ENCODE data around the gene RGS6.

RGS6 gene

GRCh38 chr14:72573725-72574417, 641.6 kb downstream of the RGS6 start:
- Histone ChIP-seq H3K27ac (ENCODE audit: low read depth, low read length) (no peak overlapping the region), H3K4me3 (ENCODE audit: low read depth, low read length) (no peak overlapping the region), H3K27me3 (ENCODE audit: insufficient read depth, low read length) (peaks cover 27% of the 10 kb centered on the region), H3K36me3 (ENCODE audit: insufficient read depth, low read length) (no peaks in the 10 kb centered on the region), H2AFZ (ENCODE audit: low read length, unreplicated experiment) (no peak overlapping the region), H3K4me1 (ENCODE audit: control insufficient read depth, insufficient read depth, low read length, unreplicated experiment) (no peaks in the 10 kb centered on the region), H3K79me2 (ENCODE audit: control insufficient read depth, insufficient read depth, low read length, unreplicated experiment) (no peaks in the 10 kb centered on the region)

GRCh38 chr14:72574715-72575114, 642.5 kb downstream of the RGS6 start:
- no peaks in the 10 kb centered on the region for H3K36me3 ChIP-seq (ENCODE audit: insufficient read depth, low read length)
- peaks cover 29% of the 10 kb centered on the region for H3K27me3 ChIP-seq (ENCODE audit: insufficient read depth, low read length)

GRCh38 chr14:72576258-72576657, 644.0 kb downstream of the RGS6 start:
- Histone ChIP-seq H3K27me3 (ENCODE audit: insufficient read depth, low read length) (peaks cover 35% of the 10 kb centered on the region), H3K79me2 (ENCODE audit: control insufficient read depth, insufficient read depth, low read length, unreplicated experiment) (no peaks in the 10 kb centered on the region), H3K4me1 (ENCODE audit: control insufficient read depth, insufficient read depth, low read length, unreplicated experiment) (no peaks in the 10 kb centered on the region), H3K36me3 (ENCODE audit: insufficient read depth, low read length) (no peaks in the 10 kb centered on the region), H2AFZ (ENCODE audit: low read length, unreplicated experiment) (no peak overlapping the region), H3K27ac (ENCODE audit: low read depth, low read length) (no peak overlapping the region), H3K4me3 (ENCODE audit: low read depth, low read length) (no peak overlapping the region)

More at GRCh38 chr14:72574715-72575114, 642.5 kb downstream of the RGS6 start:
- no peak overlapping the region for H2AFZ ChIP-seq (ENCODE audit: low read length, unreplicated experiment)
- H3K4me1 ChIP-seq (ENCODE audit: control insufficient read depth, insufficient read depth, low read length, unreplicated experiment), result no peaks in the 10 kb centered on the region
- no peak overlapping the region for H3K27ac ChIP-seq (ENCODE audit: low read depth, low read length)
- no peaks in the 10 kb centered on the region for H3K79me2 ChIP-seq (ENCODE audit: control insufficient read depth, insufficient read depth, low read length, unreplicated experiment)
- no peak overlapping the region for H3K4me3 ChIP-seq (ENCODE audit: low read depth, low read length)

GRCh38 chr14:72577521-72577920, 645.3 kb downstream of the RGS6 start:
- Histone ChIP-seq H3K4me1 (ENCODE audit: control insufficient read depth, insufficient read depth, low read length, unreplicated experiment) (no peaks in the 10 kb centered on the region), H3K27ac (ENCODE audit: low read depth, low read length) (no peak overlapping the region), H2AFZ (ENCODE audit: low read length, unreplicated experiment) (no peak overlapping the region), H3K79me2 (ENCODE audit: control insufficient read depth, insufficient read depth, low read length, unreplicated experiment) (no peaks in the 10 kb centered on the region), H3K36me3 (ENCODE audit: insufficient read depth, low read length) (no peaks in the 10 kb centered on the region), H3K27me3 (ENCODE audit: insufficient read depth, low read length) (peaks cover 35% of the 10 kb centered on the region), H3K4me3 (ENCODE audit: low read depth, low read length) (no peak overlapping the region)

GRCh38 chr14:72578514-72578913, 646.3 kb downstream of the RGS6 start:
- H2AFZ ChIP-seq (ENCODE audit: low read length, unreplicated experiment), result no peak overlapping the region
- no peaks in the 10 kb centered on the region for H3K36me3 ChIP-seq (ENCODE audit: insufficient read depth, low read length)
- no peak overlapping the region for H3K4me3 ChIP-seq (ENCODE audit: low read depth, low read length)
- no peaks in the 10 kb centered on the region for H3K4me1 ChIP-seq (ENCODE audit: control insufficient read depth, insufficient read depth, low read length, unreplicated experiment)
- H3K79me2 ChIP-seq (ENCODE audit: control insufficient read depth, insufficient read depth, low read length, unreplicated experiment), result no peaks in the 10 kb centered on the region
- H3K27ac ChIP-seq (ENCODE audit: low read depth, low read length), result no peak overlapping the region
- peaks cover 35% of the 10 kb centered on the region for H3K27me3 ChIP-seq (ENCODE audit: insufficient read depth, low read length)

GRCh38 chr14:72582582-72582981, 650.4 kb downstream of the RGS6 start:
- Histone ChIP-seq H3K27me3 (ENCODE audit: insufficient read depth, low read length) (peaks cover 36% of the 10 kb centered on the region), H3K27ac (ENCODE audit: low read depth, low read length) (no peak overlapping the region), H3K79me2 (ENCODE audit: control insufficient read depth, insufficient read depth, low read length, unreplicated experiment) (no peaks in the 10 kb centered on the region), H2AFZ (ENCODE audit: low read length, unreplicated experiment) (no peak overlapping the region), H3K36me3 (ENCODE audit: insufficient read depth, low read length) (no peaks in the 10 kb centered on the region), H3K4me3 (ENCODE audit: low read depth, low read length) (no peak overlapping the region), H3K4me1 (ENCODE audit: control insufficient read depth, insufficient read depth, low read length, unreplicated experiment) (no peaks in the 10 kb centered on the region)

- H3K4me3 ChIP-seq (ENCODE audit: low read depth, low read length), result no peak overlapping the region
- no peak overlapping the region for H3K27ac ChIP-seq (ENCODE audit: low read depth, low read length)
- H3K36me3 ChIP-seq (ENCODE audit: insufficient read depth, low read length), result no peaks in the 10 kb centered on the region
- H2AFZ ChIP-seq (ENCODE audit: low read length, unreplicated experiment), result no peak overlapping the region
- no peaks in the 10 kb centered on the region for H3K79me2 ChIP-seq (ENCODE audit: control insufficient read depth, insufficient read depth, low read length, unreplicated experiment)
- no peaks in the 10 kb centered on the region for H3K4me1 ChIP-seq (ENCODE audit: control insufficient read depth, insufficient read depth, low read length, unreplicated experiment)
- peaks cover 26% of the 10 kb centered on the region; the same call in 1 of the 2 replicates for H3K27me3 ChIP-seq (ENCODE audit: insufficient read depth, low read length)
Observed at GRCh38 chr14:72583316-72584272, 651.4 kb downstream of the RGS6 start.

- H3K79me2 ChIP-seq (ENCODE audit: control insufficient read depth, insufficient read depth, low read length, unreplicated experiment), result no peaks in the 10 kb centered on the region
- H3K27ac ChIP-seq (ENCODE audit: low read depth, low read length), result no peak overlapping the region
- H2AFZ ChIP-seq (ENCODE audit: low read length, unreplicated experiment), result no peak overlapping the region
- H3K36me3 ChIP-seq (ENCODE audit: insufficient read depth, low read length), result no peaks in the 10 kb centered on the region
- H3K4me1 ChIP-seq (ENCODE audit: control insufficient read depth, insufficient read depth, low read length, unreplicated experiment), result no peaks in the 10 kb centered on the region
- H3K27me3 ChIP-seq (ENCODE audit: insufficient read depth, low read length), result peaks cover 10% of the 10 kb centered on the region; the same call in 1 of the 2 replicates
- H3K4me3 ChIP-seq (ENCODE audit: low read depth, low read length), result no peak overlapping the region
Observed at GRCh38 chr14:72588521-72588920, 656.3 kb downstream of the RGS6 start.

- no peaks in the 10 kb centered on the region for H3K4me1 ChIP-seq (ENCODE audit: control insufficient read depth, insufficient read depth, low read length, unreplicated experiment)
- H2AFZ ChIP-seq (ENCODE audit: low read length, unreplicated experiment), result no peak overlapping the region
- no peaks in the 10 kb centered on the region for H3K79me2 ChIP-seq (ENCODE audit: control insufficient read depth, insufficient read depth, low read length, unreplicated experiment)
- no peak overlapping the region for H3K4me3 ChIP-seq (ENCODE audit: low read depth, low read length)
- peaks cover 7% of the 10 kb centered on the region; the same call in 1 of the 2 replicates for H3K27me3 ChIP-seq (ENCODE audit: insufficient read depth, low read length)
- H3K36me3 ChIP-seq (ENCODE audit: insufficient read depth, low read length), result no peaks in the 10 kb centered on the region
- H3K27ac ChIP-seq (ENCODE audit: low read depth, low read length), result no peak overlapping the region
Observed at GRCh38 chr14:72589652-72590051, 657.4 kb downstream of the RGS6 start.

- H3K27ac ChIP-seq (ENCODE audit: low read depth, low read length), result no peak overlapping the region
- H2AFZ ChIP-seq (ENCODE audit: low read length, unreplicated experiment), result no peak overlapping the region
- no peaks in the 10 kb centered on the region for H3K4me1 ChIP-seq (ENCODE audit: control insufficient read depth, insufficient read depth, low read length, unreplicated experiment)
- no peaks in the 10 kb centered on the region for H3K36me3 ChIP-seq (ENCODE audit: insufficient read depth, low read length)
- no peak overlapping the region for H3K4me3 ChIP-seq (ENCODE audit: low read depth, low read length)
- H3K79me2 ChIP-seq (ENCODE audit: control insufficient read depth, insufficient read depth, low read length, unreplicated experiment), result no peaks in the 10 kb centered on the region
- peaks cover 5% of the 10 kb centered on the region; the same call in 1 of the 2 replicates for H3K27me3 ChIP-seq (ENCODE audit: insufficient read depth, low read length)
Observed at GRCh38 chr14:72590577-72590976, 658.3 kb downstream of the RGS6 start.

Measured in ACC112 (cell line).